A549 (cell line): ENCODE results near the gene TSEN54.

ENCODE experiments used
- CHD2 ChIP-seq: fragments of 150-350 bp; IDR thresholded peaks from 2 replicates; pipeline ENCODE4 v1.6.1; 2014; ENCODE audit warnings: low read length; ENCODE audit not compliant: partially characterized antibody
- CHD4 ChIP-seq: fragments of 200-600 bp; sonication (generic); IDR thresholded peaks from 2 replicates; pipeline ENCODE4 v1.6.1; 2016; ENCODE audit warnings: antibody characterized with exemption, mild to moderate bottlenecking, borderline replicate concordance
- CTCF ChIP-seq: fragments of >200 bp; sonication (Bioruptor Twin); formaldehyde crosslinking; IDR thresholded peaks from 3 replicates; pipeline ENCODE4 v1.5.1; 2016
- HDAC2 ChIP-seq: fragments of 200-600 bp; sonication (generic); IDR thresholded peaks from 2 replicates; pipeline ENCODE4 v1.6.1; 2016
- RAD21 ChIP-seq, 2 experiments: fragments of >200 bp in 1 of 2; sonication (Bioruptor Twin) in 1 of 2; formaldehyde crosslinking in 1 of 2; IDR thresholded peaks in 1 of 2; conservative IDR thresholded peaks in 1 of 2; 2 replicates in 1 of 2; 3 replicates in 1 of 2; pipeline ENCODE4 v1.6.1; 2012 to 2018; ENCODE audit warnings: inconsistent platforms in 1 of 2
- RFX5 ChIP-seq: fragments of 450-650 bp; IDR thresholded peaks from 2 replicates; pipeline ENCODE4 v1.7.1; 2014; ENCODE audit warnings: antibody characterized with exemption, mild to moderate bottlenecking, moderate library complexity
- TF ChIP-seq, protein P1 (sequence below): IDR thresholded peaks from 2 replicates; pipeline ENCODE4 v1.6.1; 2012
- TF ChIP-seq, protein P2 (sequence below): fragments of 250-450 bp; sonication (Bioruptor Pico); IDR thresholded peaks from 2 replicates; pipeline ENCODE4 v1.5.0; 2021; ENCODE audit warnings: mild to moderate bottlenecking, moderate library complexity, borderline replicate concordance

- no peak for TF ChIP-seq RAD21 (conservative IDR thresholded peaks at IDR 0.05 in 1 of 2, IDR thresholded peaks at IDR 0.05 in 1 of 2)
- TF ChIP-seq RFX5 = no peak
- TF ChIP-seq, protein P1, sequence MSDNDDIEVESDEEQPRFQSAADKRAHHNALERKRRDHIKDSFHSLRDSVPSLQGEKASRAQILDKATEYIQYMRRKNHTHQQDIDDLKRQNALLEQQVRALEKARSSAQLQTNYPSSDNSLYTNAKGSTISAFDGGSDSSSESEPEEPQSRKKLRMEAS = no peak
- TF ChIP-seq CHD2 = no peak
- TF ChIP-seq, protein P2, sequence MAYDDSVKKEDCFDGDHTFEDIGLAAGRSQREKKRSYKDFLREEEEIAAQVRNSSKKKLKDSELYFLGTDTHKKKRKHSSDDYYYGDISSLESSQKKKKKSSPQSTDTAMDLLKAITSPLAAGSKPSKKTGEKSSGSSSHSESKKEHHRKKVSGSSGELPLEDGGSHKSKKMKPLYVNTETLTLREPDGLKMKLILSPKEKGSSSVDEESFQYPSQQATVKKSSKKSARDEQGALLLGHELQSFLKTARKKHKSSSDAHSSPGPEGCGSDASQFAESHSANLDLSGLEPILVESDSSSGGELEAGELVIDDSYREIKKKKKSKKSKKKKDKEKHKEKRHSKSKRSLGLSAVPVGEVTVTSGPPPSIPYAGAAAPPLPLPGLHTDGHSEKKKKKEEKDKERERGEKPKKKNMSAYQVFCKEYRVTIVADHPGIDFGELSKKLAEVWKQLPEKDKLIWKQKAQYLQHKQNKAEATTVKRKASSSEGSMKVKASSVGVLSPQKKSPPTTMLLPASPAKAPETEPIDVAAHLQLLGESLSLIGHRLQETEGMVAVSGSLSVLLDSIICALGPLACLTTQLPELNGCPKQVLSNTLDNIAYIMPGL (CRISPR knock-in tag) = no peak
- no peak for TF ChIP-seq HDAC2
- no peak for TF ChIP-seq CTCF
- no peak for TF ChIP-seq CHD4
Observed at GRCh38 chr17:75550139-75550465, 33.8 kb downstream of the TSEN54 start.
